B cell (primary cell): Measurements from ENCODE around the gene CHST3. TPM values are rescaled to one million over a fixed set of nuclear protein-coding genes. Genes with fewer than 3 reads are reported as not detected.

Source experiments
- ATAC-seq: fragments of 200-7000 bp; cut with Tn5 transposase; one replicate; pipeline ENCODE4 v1.10.0; 2021; ENCODE audit warnings: low read depth, mild to moderate bottlenecking, moderate number of reproducible peaks, moderate library complexity
- CTCF ChIA-PET: fragments of 350-600 bp; sonication (Branson Sonifier 250); formaldehyde crosslinking; loops from one replicate; lab custom pipeline; 2021; ENCODE audit warnings: antibody characterized with exemption, inconsistent platforms; lab: Charles Lee
- POLR2A ChIA-PET: fragments of 350-600 bp; sonication (Branson Sonifier 250); formaldehyde crosslinking; loops from one replicate; lab custom pipeline; 2021; ENCODE audit warnings: antibody characterized with exemption; lab: Charles Lee
- DNase-seq: peaks from one replicate; pipeline ENCODE4 v3.0.0; 2013
- H2AFZ ChIP-seq: 2 replicates; pipeline ENCODE4 v1.6.1; 2012; ENCODE audit warnings: mild to moderate bottlenecking, low read depth, low read length; ENCODE audit not compliant: insufficient read depth, poor library complexity, severe bottlenecking
- H3K27ac ChIP-seq, 2 donors: 1 replicate in 1 of 2; 2 replicates in 1 of 2; pipeline ENCODE4 v1.5.1; 2012 to 2013; ENCODE audit warnings: low read length in 2 of 2, mild to moderate bottlenecking in 2 of 2, moderate library complexity in 1 of 2
- H3K27me3 ChIP-seq, 4 experiments: fragments of 200-600 bp in 1 of 4; sonication (generic) in 1 of 4; replicated peaks in 1 of 4; 1 replicate in 2 of 4; 2 replicates in 2 of 4; pipeline versions ENCODE4 v1.6.1 to v1.7.0; 2013 to 2016; ENCODE audit warnings: low read length in 3 of 4, mild to moderate bottlenecking in 2 of 4, mixed read lengths in 1 of 4, moderate library complexity in 1 of 4; ENCODE audit not compliant: insufficient read depth in 4 of 4, control insufficient read depth in 3 of 4; ENCODE audit errors: control extremely low read depth in 1 of 4
- H3K36me3 ChIP-seq, 2 experiments: replicated peaks in 1 of 2; 1 replicate in 1 of 2; 2 replicates in 1 of 2; pipeline versions ENCODE4 v1.6.1 to v1.7.1; 2013; ENCODE audit warnings: low read length in 1 of 2; ENCODE audit not compliant: insufficient read depth in 2 of 2, control insufficient read depth in 1 of 2; ENCODE audit errors: control extremely low read depth in 1 of 2, extremely low read depth in 1 of 2
- H3K4me1 ChIP-seq, 2 donors: fragments of 200-600 bp in 1 of 2; sonication (generic) in 1 of 2; 1 replicate in 1 of 2; 2 replicates in 1 of 2; pipeline versions ENCODE4 v1.5.1 to v1.6.1; 2013 to 2017; ENCODE audit warnings: low read length in 2 of 2; ENCODE audit not compliant: control insufficient read depth in 2 of 2, insufficient read depth in 2 of 2
- H3K4me2 ChIP-seq: replicated peaks from 2 replicates; pipeline ENCODE3; 2012; ENCODE audit warnings: mild to moderate bottlenecking, low read depth, low read length; ENCODE audit not compliant: poor library complexity, severe bottlenecking
- H3K4me3 ChIP-seq, 5 experiments: fragments of 200-600 bp in 1 of 5; sonication (generic) in 1 of 5; 1 replicate in 3 of 5; 2 replicates in 2 of 5; pipeline versions ENCODE4 v1.5.1 to v1.7.0; 2011 to 2016; ENCODE audit warnings: low read length in 4 of 5, mild to moderate bottlenecking in 4 of 5, low read depth in 2 of 5, control low read depth in 1 of 5, moderate library complexity in 1 of 5; ENCODE audit not compliant: insufficient read depth in 1 of 5; ENCODE audit errors: control extremely low read depth in 1 of 5, extremely low read depth in 1 of 5
- H3K79me2 ChIP-seq: fragments of 200-600 bp; sonication (generic); one replicate; pipeline ENCODE4 v1.6.0; 2016; ENCODE audit warnings: low read length; ENCODE audit not compliant: control insufficient read depth, insufficient read depth
- H3K9ac ChIP-seq: fragments of 200-600 bp; sonication (generic); 2 replicates; pipeline ENCODE4 v1.6.1; 2017; ENCODE audit warnings: mild to moderate bottlenecking, low read length, moderate library complexity
- H3K9me3 ChIP-seq, 3 donors: one replicate each; pipeline versions ENCODE4 v1.6.1 to v1.7.1; 2013; ENCODE audit warnings: low read length in 2 of 3; ENCODE audit not compliant: control insufficient read depth in 2 of 3, insufficient read depth in 1 of 3; ENCODE audit errors: control extremely low read depth in 1 of 3
- H4K20me1 ChIP-seq: 2 replicates; pipeline ENCODE4 v1.6.0; 2012; ENCODE audit warnings: mild to moderate bottlenecking, low read length; ENCODE audit not compliant: insufficient read depth, control insufficient read depth, poor library complexity, severe bottlenecking
- H3K27ac Mint-ChIP-seq: one replicate; pipeline ENCODE4 v1.8.0; 2021; ENCODE audit warnings: mixed read lengths
- H3K27me3 Mint-ChIP-seq: one replicate; pipeline ENCODE4 v1.8.0; 2021; ENCODE audit warnings: mixed read lengths
- H3K4me1 Mint-ChIP-seq: one replicate; pipeline ENCODE4 v1.8.0; 2021; ENCODE audit warnings: mixed read lengths
- H3K4me3 Mint-ChIP-seq: one replicate; pipeline ENCODE4 v1.8.0; 2021; ENCODE audit warnings: mixed read lengths
- H3K9me3 Mint-ChIP-seq: one replicate; pipeline ENCODE4 v1.8.0; 2022; ENCODE audit warnings: mixed read lengths; ENCODE audit not compliant: insufficient read depth
- CTCF ChIP-seq: fragments of 200-600 bp; IDR thresholded peaks from one replicate; pipeline ENCODE4 v1.8.0; 2022; ENCODE audit warnings: antibody characterized with exemption, mild to moderate bottlenecking
- EZH2 ChIP-seq: IDR thresholded peaks from 2 replicates; pipeline ENCODE4 v1.6.1; 2012; ENCODE audit warnings: borderline replicate concordance, low read depth, mild to moderate bottlenecking, moderate library complexity, low read length; ENCODE audit not compliant: insufficient read depth, poor library complexity, severe bottlenecking
- WGBS: methylation state at CpG from one replicate; pipeline ENCODE4 v1.1.5; 2013; ENCODE audit warnings: missing lambda C conversion rate; ENCODE audit not compliant: insufficient coverage; 5-methylcytosine and 5-hydroxymethylcytosine counted together
- intact Hi-C: fragments of 100-400 bp; cut with micrococcal nuclease; formaldehyde crosslinking; loops from one replicate; pipeline ENCODE4 v1.10.0; 2022
- polyA plus RNA-seq: library from polyadenylated mRNA; depleted of rRNA; stranded (reverse); fragments of >200 nt; gene quantifications from 2 replicates; pipeline ENCODE4 v1.2.3, GENCODE V29; 2012
- total RNA-seq, 2 donors: library from RNA; stranded (reverse); fragments of 120-200 nt in 1 of 2; gene quantifications; 1 replicate in 1 of 2; 2 replicates in 1 of 2; pipeline versions ENCODE4 v1.2.3 to v1.2.4, GENCODE V29; 2013 to 2022

Gene CHST3
- total and polyA plus RNA-seq, 2 donors (not counting 1 experiment from before 2014, with no cell fraction given): 0.01 TPM; not detected in 1

DNA sequence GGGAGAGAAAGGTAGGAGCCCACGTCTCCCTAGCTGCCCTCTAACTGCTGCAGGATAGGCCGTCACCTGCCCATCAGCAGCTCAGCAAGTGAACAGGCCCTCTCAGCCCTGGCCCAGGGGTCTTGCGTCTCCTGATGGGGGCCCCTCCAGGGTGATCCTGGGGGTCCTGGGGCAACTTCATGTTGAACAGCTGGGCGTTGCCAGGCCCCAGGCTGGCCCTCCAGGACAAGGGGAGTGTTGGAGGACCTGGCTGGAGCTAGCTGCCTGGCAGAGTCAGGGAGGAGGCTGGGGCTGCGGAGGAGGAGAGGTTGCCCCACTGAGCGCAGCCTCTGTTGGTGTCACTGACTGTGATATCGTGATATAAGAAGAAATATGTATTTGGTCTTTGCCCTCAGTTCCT, 89.5 kb downstream of the CHST3 start:
- intact Hi-C loops: no loop called here
- Histone ChIP-seq H3K4me3 (no peak overlapping the region), H3K36me3 (no peaks in the 10 kb centered on the region), H2AFZ (no peak overlapping the region), H3K9ac (no peak overlapping the region), H3K9me3 (peaks cover 0 to 7% (median 3%) of the 10 kb centered on the region in 3 donors), H3K27me3 (no peaks in the 10 kb centered on the region), H3K4me1 (peaks cover 0 to 11% of the 10 kb centered on the region in 2 donors), H4K20me1 (no peaks in the 10 kb centered on the region), H3K27ac (no peak overlapping the region), H3K79me2 (no peaks in the 10 kb centered on the region), H3K4me2 (no peak overlapping the region)
- 91% methylated on average over 7 of the region's 7 CpGs for WGBS
- no peak for ATAC-seq
- DNase-seq: no peak
- Mint-ChIP-seq H3K27ac (no peak overlapping the region), H3K9me3 (no peaks in the 10 kb centered on the region), H3K27me3 (no peaks in the 10 kb centered on the region), H3K4me1 (peaks cover 5% of the 10 kb centered on the region), H3K4me3 (no peak overlapping the region)
- TF ChIP-seq EZH2: no peak
- no peak for TF ChIP-seq CTCF
- CTCF ChIA-PET: interaction anchor here (0.7 to 1.6 kb wide), 2 partner anchors 157 to 284 kb away, joined by 3 to 5 read pairs; no protein-coding TSS in a partner anchor
- POLR2A ChIA-PET: interaction anchor here (0.6 kb wide), 1 partner anchor 34 kb away, joined by 8 read pairs; the partner anchor contains the start of gene SPOCK2

DNA sequence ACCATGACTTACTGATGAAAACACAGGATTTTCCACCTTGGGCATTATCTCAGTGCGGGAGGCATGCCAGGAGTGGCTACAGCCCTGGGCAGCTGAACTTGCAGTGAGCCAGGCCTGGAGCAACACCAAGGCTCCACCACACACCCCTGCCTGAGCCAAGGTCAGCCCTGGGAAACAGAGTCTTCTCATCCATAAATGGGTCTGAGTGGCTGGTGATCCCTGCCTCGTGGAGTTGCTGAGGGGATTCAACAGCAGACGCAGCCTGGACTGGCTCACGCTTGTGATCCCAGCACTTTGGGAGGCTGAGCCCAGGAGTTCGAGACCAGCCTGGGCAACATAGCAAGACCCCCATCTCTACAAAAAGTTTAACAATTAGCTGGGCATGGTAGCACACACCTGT, 91.9 kb downstream of the CHST3 start:
- ATAC-seq: no peak
- Histone ChIP-seq H3K36me3 (no peaks in the 10 kb centered on the region), H3K4me3 (no peak overlapping the region), H2AFZ (no peak overlapping the region), H3K4me2 (no peak overlapping the region), H3K9ac (no peak overlapping the region), H3K27me3 (no peaks in the 10 kb centered on the region), H4K20me1 (no peaks in the 10 kb centered on the region), H3K4me1 (peaks cover 0 to 11% of the 10 kb centered on the region in 2 donors), H3K27ac (no peak overlapping the region), H3K79me2 (no peaks in the 10 kb centered on the region), H3K9me3 (no peaks in the 10 kb centered on the region)
- TF ChIP-seq EZH2: no peak
- no peak for TF ChIP-seq CTCF
- POLR2A ChIA-PET: interaction anchor here (0.6 kb wide), 2 partner anchors 165 to 202 kb away, joined by 3 read pairs; no protein-coding TSS in a partner anchor
- 98% methylated on average over 4 of the region's 5 CpGs for WGBS
- no peak for DNase-seq
- intact Hi-C loops: no loop called here
- CTCF ChIA-PET: interaction anchor here (7.5 kb wide), 1 partner anchor 7 kb away, joined by 57 read pairs; no protein-coding TSS in a partner anchor
- Mint-ChIP-seq H3K4me1 (peaks cover 11% of the 10 kb centered on the region), H3K27me3 (no peaks in the 10 kb centered on the region), H3K9me3 (no peaks in the 10 kb centered on the region), H3K27ac (no peak overlapping the region), H3K4me3 (no peak overlapping the region)
